C4-2B (cell line): ENCODE data around the gene RASA3.

ENCODE experiments used
- CTCF ChIP-seq: fragments of 450-650 bp; conservative IDR thresholded peaks from 2 replicates; pipeline ENCODE4 v1.5.1; 2017; ENCODE audit warnings: mild to moderate bottlenecking
- ZFX ChIP-seq: fragments of 450-650 bp; IDR thresholded peaks from 2 replicates; pipeline ENCODE4 v1.6.1; 2017

- no peak for TF ChIP-seq CTCF
- TF ChIP-seq ZFX, result no peak
These were observed 140.7 kb downstream of the RASA3 start for GRCh38 chr13:113991676-113992179.
